ENCODE data around the gene ITPK1. TPM values are rescaled to one million over a fixed set of nuclear protein-coding genes. Genes with fewer than 3 reads are reported as not detected.

ITPK1 gene
- total and polyA plus RNA-seq, 2 experiments from 2014 or later = 35.9 to 101 TPM

DNA sequence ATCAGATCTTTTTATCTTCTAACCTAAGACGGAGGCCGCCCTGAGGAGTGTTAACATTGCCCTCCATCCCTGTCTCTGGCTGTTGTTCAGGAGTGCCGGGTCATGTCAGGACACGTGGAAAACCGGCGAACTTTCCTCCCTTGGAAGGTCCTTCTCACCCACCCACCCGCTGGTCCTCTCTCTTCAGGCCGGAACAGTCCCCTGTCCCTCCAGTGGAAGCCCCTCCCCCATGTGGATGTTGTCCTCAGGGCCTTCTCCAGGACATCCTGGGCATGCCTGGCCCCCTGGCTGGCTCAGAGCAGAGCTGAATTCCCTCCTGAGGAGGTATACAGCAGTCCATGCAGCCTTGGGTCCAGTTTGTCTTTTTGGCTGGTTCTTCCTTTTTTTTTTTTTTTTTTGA lies 20.3 kb upstream of the ITPK1 start:
- H3K9me3 Mint-ChIP-seq = no peaks in the 10 kb centered on the region
- peaks cover 2% of the 10 kb centered on the region for H3K27me3 Mint-ChIP-seq (ENCODE audit: insufficient read depth, low read depth, poor library complexity)
- DNase-seq (ENCODE audit: low spot score) (no peak), ATAC-seq (no peak)
- no peaks in the 10 kb centered on the region for H3K36me3 Mint-ChIP-seq (ENCODE audit: low read depth)
- TF ChIP-seq, protein P1, sequence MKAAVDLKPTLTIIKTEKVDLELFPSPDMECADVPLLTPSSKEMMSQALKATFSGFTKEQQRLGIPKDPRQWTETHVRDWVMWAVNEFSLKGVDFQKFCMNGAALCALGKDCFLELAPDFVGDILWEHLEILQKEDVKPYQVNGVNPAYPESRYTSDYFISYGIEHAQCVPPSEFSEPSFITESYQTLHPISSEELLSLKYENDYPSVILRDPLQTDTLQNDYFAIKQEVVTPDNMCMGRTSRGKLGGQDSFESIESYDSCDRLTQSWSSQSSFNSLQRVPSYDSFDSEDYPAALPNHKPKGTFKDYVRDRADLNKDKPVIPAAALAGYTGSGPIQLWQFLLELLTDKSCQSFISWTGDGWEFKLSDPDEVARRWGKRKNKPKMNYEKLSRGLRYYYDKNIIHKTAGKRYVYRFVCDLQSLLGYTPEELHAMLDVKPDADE (IDR thresholded peaks at IDR 0.05) = no peak
- TF ChIP-seq EZH2 (IDR thresholded peaks at IDR 0.05; ENCODE audit: low read depth, unreplicated experiment) = no peak
- TF ChIP-seq CREB1 (CRISPR knock-in tag; IDR thresholded peaks at IDR 0.05; ENCODE audit: low read depth) = no peak
- TF ChIP-seq JUNB (IDR thresholded peaks at IDR 0.05; ENCODE audit: unreplicated experiment) = no peak
- no peak for TF ChIP-seq ZNF114 (CRISPR knock-in tag; IDR thresholded peaks at IDR 0.05)
- no peak for TF ChIP-seq EZH2phosphoT487 (IDR thresholded peaks at IDR 0.05; ENCODE audit: unreplicated experiment)
- no peak for TF ChIP-seq ZNF331 (CRISPR knock-in tag; IDR thresholded peaks at IDR 0.05; ENCODE audit: low read depth)
- no peak for TF ChIP-seq REST (IDR thresholded peaks at IDR 0.05; ENCODE audit: unreplicated experiment)
- TF ChIP-seq CTCF (conservative IDR thresholded peaks at IDR 0.05; ENCODE audit: low read depth in 2 of 2) = no peak
- TF ChIP-seq STAT1 (IDR thresholded peaks at IDR 0.05; ENCODE audit: unreplicated experiment) = no peak
- TF ChIP-seq, protein P2, sequence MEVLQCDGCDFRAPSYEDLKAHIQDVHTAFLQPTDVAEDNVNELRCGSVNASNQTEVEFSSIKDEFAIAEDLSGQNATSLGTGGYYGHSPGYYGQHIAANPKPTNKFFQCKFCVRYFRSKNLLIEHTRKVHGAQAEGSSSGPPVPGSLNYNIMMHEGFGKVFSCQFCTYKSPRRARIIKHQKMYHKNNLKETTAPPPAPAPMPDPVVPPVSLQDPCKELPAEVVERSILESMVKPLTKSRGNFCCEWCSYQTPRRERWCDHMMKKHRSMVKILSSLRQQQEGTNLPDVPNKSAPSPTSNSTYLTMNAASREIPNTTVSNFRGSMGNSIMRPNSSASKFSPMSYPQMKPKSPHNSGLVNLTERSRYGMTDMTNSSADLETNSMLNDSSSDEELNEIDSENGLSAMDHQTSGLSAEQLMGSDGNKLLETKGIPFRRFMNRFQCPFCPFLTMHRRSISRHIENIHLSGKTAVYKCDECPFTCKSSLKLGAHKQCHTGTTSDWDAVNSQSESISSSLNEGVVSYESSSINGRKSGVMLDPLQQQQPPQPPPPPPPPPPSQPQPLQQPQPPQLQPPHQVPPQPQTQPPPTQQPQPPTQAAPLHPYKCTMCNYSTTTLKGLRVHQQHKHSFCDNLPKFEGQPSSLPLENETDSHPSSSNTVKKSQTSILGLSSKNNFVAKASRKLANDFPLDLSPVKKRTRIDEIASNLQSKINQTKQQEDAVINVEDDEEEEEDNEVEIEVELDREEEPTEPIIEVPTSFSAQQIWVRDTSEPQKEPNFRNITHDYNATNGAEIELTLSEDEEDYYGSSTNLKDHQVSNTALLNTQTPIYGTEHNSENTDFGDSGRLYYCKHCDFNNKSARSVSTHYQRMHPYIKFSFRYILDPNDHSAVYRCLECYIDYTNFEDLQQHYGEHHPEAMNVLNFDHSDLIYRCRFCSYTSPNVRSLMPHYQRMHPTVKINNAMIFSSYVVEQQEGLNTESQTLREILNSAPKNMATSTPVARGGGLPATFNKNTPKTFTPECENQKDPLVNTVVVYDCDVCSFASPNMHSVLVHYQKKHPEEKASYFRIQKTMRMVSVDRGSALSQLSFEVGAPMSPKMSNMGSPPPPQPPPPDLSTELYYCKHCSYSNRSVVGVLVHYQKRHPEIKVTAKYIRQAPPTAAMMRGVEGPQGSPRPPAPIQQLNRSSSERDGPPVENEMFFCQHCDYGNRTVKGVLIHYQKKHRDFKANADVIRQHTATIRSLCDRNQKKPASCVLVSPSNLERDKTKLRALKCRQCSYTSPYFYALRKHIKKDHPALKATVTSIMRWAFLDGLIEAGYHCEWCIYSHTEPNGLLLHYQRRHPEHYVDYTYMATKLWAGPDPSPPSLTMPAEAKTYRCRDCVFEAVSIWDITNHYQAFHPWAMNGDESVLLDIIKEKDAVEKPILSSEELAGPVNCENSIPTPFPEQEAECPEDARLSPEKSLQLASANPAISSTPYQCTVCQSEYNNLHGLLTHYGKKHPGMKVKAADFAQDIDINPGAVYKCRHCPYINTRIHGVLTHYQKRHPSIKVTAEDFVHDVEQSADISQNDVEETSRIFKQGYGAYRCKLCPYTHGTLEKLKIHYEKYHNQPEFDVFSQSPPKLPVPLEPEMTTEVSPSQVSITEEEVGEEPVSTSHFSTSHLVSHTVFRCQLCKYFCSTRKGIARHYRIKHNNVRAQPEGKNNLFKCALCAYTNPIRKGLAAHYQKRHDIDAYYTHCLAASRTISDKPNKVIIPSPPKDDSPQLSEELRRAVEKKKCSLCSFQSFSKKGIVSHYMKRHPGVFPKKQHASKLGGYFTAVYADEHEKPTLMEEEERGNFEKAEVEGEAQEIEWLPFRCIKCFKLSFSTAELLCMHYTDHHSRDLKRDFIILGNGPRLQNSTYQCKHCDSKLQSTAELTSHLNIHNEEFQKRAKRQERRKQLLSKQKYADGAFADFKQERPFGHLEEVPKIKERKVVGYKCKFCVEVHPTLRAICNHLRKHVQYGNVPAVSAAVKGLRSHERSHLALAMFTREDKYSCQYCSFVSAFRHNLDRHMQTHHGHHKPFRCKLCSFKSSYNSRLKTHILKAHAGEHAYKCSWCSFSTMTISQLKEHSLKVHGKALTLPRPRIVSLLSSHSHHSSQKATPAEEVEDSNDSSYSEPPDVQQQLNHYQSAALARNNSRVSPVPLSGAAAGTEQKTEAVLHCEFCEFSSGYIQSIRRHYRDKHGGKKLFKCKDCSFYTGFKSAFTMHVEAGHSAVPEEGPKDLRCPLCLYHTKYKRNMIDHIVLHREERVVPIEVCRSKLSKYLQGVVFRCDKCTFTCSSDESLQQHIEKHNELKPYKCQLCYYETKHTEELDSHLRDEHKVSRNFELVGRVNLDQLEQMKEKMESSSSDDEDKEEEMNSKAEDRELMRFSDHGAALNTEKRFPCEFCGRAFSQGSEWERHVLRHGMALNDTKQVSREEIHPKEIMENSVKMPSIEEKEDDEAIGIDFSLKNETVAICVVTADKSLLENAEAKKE (CRISPR knock-in tag; IDR thresholded peaks at IDR 0.05) = no peak
- Histone ChIP-seq H3K27ac (ENCODE audit: low read depth) (no peak overlapping the region), H3K4me1 (ENCODE audit: insufficient read depth) (no peaks in the 10 kb centered on the region), H3F3A (replicated peaks; ENCODE audit: low read depth) (no peaks in the 10 kb centered on the region), H3K27me3 (ENCODE audit: insufficient read depth) (no peaks in the 10 kb centered on the region), H4K20me1 (replicated peaks; ENCODE audit: insufficient read depth) (no peaks in the 10 kb centered on the region), H3K4me3 (no peak overlapping the region), H3K9me2 (ENCODE audit: insufficient read depth) (no peaks in the 10 kb centered on the region), H3K36me3 (ENCODE audit: insufficient read depth) (no peaks in the 10 kb centered on the region), H3K4me2 (no peak overlapping the region), H3K79me2 (replicated peaks; ENCODE audit: insufficient read depth) (no peaks in the 10 kb centered on the region), H2AFZ (no peak overlapping the region)
- no peak overlapping the region for H3K27ac Mint-ChIP-seq
- no peak overlapping the region for H3K4me3 Mint-ChIP-seq
- peaks cover 5% of the 10 kb centered on the region; the same call in 2 of the 3 replicates for H3K4me1 Mint-ChIP-seq

Data from GM23338 (cell line).